Measurements from ENCODE around the gene PABPN1L.
"Not testable (repeated sequence)": the region's sequence is repeated elsewhere in the genome, so short reads cannot be mapped to it uniquely, and the experiment has no call there.

The PABPN1L gene

GRCh38 chr16:88899901-88900661 lies 33.6 kb upstream of the PABPN1L start:
- DNase-seq: no peak

GRCh38 chr16:88897696-88898425 lies 31.4 kb upstream of the PABPN1L start:
- no peak for DNase-seq

GRCh38 chr16:88896238-88897070 lies 30.0 kb upstream of the PABPN1L start:
- DNase-seq: no peak

- no peak for DNase-seq
These were observed 28.9 kb upstream of the PABPN1L start for GRCh38 chr16:88895335-88895734.

- DNase-seq: no peak
These were observed 28.3 kb upstream of the PABPN1L start for GRCh38 chr16:88894681-88895300.

- DNase-seq: not testable (repeated sequence)
These were observed 27.8 kb upstream of the PABPN1L start for GRCh38 chr16:88894266-88894665.

- no peak for DNase-seq
These were observed 26.9 kb upstream of the PABPN1L start for GRCh38 chr16:88893127-88893968.

- no peak for DNase-seq
These were observed 25.6 kb upstream of the PABPN1L start for GRCh38 chr16:88892065-88892464.

- no peak for DNase-seq
These were observed 24.6 kb upstream of the PABPN1L start for GRCh38 chr16:88891083-88891482.

GRCh38 chr16:88889702-88890352 lies 23.4 kb upstream of the PABPN1L start:
- not testable (repeated sequence) for DNase-seq

GRCh38 chr16:88888461-88889387 lies 22.3 kb upstream of the PABPN1L start:
- DNase-seq: no peak

- DNase-seq: no peak
These were observed 21.6 kb upstream of the PABPN1L start for GRCh38 chr16:88888057-88888456.

- no peak for DNase-seq
These were observed 20.5 kb upstream of the PABPN1L start for GRCh38 chr16:88886845-88887521.

GRCh38 chr16:88886420-88886844 lies 20.0 kb upstream of the PABPN1L start:
- no peak for DNase-seq

GRCh38 chr16:88885693-88886280 lies 19.3 kb upstream of the PABPN1L start:
- no peak for DNase-seq

- no peak for DNase-seq
These were observed 18.3 kb upstream of the PABPN1L start for GRCh38 chr16:88884569-88885271.

GRCh38 chr16:88883946-88884345 lies 17.5 kb upstream of the PABPN1L start:
- no peak for DNase-seq

GRCh38 chr16:88883117-88883895 lies 16.8 kb upstream of the PABPN1L start:
- no peak for DNase-seq

Measured in retina (tissue), 1 donor.